Ramos (cell line): ENCODE results near the gene CFAP77.

Experiments used
- in situ Hi-C: fragments of 300-500 bp; cut with MboI; formaldehyde crosslinking; loops from one replicate; pipeline ENCODE4 v1.14.3; 2022; ENCODE audit warnings: low sequenced_read_pairs; ENCODE audit not compliant: unreplicated experiment

The CFAP77 gene

DNA sequence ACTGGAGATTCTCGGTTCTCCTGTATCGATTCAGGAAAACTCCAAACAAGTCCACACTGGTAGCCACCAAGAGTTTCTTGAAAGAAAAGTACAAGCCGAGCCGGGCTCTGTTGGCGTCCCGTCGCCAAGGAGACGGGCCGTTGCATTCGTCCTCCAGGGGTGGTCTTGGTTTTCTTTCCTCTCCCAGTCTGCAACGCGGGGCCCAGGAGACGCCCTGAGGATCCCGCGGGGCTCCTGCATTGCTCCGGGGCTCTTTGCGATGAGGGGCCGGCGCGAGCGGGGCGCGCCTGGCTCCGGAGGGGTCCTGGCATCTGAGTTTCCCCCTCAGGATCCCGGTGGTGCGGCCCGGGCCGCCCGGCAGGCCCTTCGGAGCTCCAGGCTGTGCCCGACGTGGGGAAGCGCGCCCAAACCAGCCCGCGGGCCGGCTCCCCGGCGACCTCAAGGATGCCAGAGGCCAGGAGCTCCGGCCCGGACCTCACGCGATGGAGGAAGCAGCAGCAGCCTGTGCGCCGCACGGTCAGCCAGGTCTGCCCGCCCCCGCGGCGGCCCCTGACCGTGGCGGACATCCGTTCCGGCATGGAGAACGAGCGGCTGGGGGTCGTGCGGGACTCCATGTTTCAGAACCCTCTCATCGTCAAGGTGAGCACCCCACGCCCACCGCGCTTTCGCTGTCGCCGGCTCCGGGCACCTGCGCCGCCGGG lies at the start of gene CFAP77:
TSS of gene CFAP77 (plus strand) at position 384 of the 701 bp plus-strand sequence. CDS start at position 445, 61 bp downstream.
- in situ Hi-C loops, result loop anchor here (5.0 kb wide), 1 partner anchor 167 kb away; no protein-coding TSS in a partner anchor

DNA sequence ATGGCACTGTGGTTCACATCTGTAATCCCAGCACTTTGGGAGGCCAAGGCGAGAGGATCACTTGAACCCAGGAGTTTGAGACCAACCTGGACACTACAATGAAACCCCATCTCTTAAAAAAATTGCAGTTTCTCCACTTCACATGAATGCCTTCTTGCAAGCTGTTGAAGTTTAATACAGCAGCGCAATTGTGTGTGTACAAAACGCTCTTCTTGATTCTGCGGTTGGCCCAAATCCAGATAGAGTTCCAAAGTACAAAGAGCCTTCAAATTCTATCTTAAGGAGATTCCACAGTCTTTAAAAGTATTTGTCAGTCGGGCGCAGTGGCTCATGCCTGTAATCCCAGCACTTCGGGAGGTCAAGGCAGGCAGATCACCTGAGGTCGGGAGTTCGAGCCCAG lies 45.9 kb upstream of the CFAP77 start:
- in situ Hi-C loops, result no loop called here

DNA sequence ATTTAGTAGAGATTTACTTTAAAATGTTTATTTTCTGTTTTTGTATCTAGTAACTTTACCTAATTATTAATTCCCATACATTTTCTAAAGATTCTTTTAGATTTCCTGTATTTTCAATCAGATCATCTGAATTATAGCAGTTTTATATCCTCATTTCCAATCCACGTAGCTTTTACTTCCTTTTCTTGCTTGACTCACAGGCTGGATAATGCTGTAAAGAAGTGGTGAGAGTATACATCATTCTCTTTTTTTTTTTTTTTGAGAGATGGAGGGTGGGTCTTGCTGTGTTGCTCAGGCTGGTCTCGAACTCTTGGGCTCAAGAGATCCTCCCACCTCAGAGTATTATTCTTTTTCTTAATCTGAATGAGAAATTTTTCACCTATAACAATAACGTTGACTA lies 44.0 kb upstream of the CFAP77 start:
- in situ Hi-C loops, result no loop called here

DNA sequence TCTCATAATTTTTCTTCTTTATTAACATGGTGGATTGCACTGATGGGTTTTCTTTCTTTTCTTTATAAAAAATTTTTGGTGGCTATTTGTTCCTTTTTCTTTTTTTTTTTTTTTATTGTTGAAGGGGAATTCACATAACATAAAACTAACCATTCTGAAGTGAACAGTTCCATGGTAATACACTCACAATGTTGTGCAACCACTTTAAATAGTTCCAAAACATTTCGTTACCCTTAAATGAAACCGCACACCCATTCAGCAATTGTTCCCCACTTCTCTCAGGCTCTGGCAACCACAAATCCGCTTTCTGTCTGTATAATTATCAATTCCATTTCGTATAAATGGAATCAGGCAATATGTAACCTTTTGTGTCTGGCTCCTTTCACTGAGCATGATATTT lies 43.5 kb upstream of the CFAP77 start:
- in situ Hi-C loops, result no loop called here

DNA sequence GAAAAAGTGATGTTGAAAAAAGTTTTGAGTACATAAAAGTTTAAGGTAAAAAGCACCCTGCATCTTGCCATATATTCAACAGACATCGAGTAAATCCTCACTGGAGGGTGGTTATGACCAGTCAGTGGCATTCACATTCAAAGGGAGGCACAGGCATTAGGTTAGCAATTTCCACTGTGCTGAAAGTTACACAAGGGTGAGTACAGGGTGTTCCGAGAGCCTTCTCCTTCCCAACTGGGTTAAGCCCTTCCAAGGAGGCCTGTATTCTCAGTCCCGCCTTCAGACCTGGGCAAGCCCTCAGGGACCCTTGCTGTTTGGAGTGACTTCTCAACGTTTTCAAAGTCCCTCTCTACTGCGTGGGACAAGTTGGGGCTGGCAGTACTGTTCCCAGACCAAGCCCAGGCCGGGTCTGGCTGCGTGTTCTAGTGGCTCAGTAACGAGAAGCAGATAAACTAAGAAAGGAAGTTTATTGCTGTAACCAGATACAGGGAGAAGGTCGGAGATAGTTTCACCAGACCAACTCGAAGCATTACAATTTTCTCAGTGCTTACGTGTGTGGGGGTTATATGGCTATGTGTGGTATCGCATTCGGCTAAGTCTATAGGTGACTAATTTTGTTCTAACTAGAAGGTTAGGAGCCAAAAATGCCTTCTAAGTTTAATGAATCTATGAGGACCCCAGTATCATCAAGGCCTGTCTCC lies 42.2 kb upstream of the CFAP77 start:
- in situ Hi-C loops, result no loop called here

DNA sequence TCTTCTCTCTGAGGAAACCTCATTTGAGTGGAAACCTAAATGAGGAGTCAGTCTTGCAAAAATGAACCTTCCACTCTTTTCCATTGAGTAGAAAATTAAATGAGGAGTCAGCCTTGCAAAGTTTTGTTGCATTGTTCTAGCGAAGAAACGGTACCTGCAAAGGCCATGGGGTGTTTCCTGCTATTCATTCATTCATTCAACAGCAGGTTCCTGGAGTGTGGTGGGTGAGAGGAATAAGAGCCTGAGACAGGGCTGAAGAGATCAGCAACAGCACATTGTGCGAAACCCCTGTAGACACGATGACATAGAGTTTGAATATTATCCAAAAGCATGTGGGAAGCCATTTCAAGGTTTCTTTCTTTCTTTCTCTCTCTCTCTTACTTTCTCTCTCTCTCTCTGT lies 40.6 kb upstream of the CFAP77 start:
- in situ Hi-C loops, result no loop called here

DNA sequence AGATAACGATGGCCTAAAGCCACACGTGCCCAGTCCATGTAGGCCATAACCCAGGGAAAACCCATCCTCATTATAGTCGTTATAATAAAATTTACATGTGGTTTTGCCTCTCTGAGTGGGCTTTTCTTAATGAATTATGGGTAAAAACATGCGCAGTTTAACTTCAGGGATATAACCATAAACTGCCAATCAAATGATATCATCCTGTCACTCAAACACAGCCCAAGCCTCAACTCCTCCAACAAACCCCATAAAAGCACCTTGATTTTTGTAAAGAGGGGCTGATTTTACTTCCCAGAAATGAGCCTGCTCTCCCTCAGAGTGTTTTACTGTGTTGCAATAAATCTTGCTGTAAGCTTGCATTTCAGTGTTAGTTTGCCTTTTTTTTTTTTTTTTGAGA lies 39.4 kb upstream of the CFAP77 start:
- in situ Hi-C loops, result no loop called here

DNA sequence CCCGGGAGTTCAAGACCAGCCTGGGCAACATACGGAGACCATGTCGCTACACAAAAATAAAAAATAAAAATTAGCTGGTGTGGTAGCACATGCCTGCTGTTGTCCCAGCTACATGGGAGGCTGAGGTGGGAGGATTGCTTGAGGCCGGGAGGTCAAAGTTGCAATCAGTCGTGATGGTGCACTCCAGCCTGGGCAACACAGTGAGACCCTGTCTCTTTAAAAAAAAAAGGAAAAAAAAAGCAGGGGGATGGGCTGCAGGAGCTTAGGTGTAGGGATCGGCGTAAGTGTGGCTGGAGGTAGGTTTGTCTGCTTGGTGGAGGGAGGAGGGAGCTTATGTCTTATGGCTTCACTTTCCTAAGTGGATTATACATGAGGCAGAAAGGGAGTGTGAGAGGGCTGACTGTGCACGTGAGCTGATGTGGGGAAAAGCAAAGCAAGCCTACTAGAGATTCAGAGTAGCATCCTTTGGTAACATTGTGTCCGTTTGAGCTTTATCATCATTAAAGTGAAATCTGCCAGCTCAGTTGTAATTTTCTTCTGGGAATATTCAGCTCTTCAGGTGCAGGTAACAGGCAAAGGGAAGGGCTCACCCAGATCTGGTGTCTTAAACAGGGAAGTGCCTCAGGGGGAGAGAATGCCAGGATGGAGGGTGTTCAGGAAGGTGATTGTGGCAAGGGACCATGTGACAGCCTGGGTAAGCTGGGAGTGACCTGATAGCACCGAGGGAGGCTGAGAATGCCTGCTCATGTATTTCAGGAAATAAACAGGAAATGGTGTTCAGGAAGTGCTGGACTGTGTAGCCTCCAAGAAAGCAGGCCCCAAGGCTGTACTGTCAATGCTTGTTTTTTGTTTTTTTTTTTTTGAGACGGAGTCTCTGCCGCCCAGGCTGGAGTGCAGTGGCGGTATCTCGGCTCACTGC lies 37.6 kb upstream of the CFAP77 start:
- in situ Hi-C loops, result no loop called here

DNA sequence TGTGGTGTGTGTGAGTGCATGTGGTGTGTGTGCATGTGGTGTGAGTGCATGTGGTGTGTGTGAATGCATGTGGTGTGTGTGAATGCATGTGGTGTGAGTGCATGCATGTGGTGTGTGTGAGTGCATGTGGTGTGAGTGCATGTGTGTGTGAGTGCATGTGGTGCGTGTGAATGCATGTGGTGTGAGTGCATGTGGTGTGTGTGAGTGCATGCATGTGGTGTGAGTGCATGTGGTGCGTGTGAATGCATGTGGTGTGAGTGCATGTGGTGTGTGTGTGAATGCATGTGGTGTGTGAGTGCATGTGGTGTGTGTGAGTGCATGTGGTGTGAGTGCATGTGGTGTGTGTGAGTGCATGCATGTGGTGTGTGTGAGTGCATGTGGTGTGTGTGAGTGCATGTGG lies 32.2 kb upstream of the CFAP77 start:
- in situ Hi-C loops, result loop anchor here (25.0 kb wide), 2 partner anchors 715 to 1115 kb away; no protein-coding TSS in a partner anchor

DNA sequence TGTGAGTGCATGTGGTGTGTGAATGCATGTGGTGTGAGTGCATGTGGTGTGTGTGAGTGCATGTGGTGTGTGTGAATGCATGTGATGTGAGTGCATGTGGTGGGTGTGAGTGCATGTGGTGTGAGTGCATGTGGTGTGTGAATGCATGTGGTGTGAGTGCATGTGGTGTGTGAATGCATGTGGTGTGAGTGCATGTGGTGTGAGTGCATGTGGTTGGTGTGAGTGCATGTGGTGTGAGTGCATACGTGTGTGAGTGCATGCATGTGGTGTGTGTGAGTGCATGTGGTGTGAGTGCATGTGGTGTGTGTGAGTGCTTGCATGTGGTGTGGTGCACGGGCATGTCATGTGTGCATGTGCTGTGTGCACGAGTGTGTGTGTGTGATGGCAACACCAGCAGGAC lies 31.6 kb upstream of the CFAP77 start:
- in situ Hi-C loops, result loop anchor here (25.0 kb wide), 2 partner anchors 716 to 1116 kb away; no protein-coding TSS in a partner anchor

DNA sequence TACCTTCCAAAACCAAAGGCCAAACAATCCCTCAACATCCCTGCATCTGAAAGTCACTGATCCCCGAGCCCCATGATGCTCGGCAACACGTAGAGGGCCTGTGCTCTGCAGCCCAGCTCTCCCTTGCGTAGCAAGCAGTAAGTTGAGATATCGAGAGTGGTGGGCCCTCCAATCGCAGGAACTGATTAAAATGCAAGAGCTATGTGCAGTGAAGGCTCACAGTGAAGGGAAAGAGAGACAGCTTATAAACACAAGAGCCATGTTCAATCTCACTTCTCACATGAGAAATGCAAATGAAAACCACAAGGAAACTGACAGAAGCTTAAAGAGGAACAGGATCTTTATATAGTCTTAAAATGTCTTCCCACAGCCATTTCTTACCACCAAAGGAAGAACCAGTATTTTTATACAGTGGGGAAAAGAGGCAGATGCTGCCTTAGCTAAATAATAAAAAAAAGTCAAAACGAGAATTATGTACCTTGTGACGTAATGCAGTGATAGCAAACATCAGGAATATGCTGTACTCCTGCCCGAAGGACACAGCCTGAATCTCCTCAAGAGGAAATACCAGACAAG lies 28.0 kb upstream of the CFAP77 start:
- in situ Hi-C loops, result loop anchor here (25.0 kb wide), 2 partner anchors 720 to 1120 kb away; no protein-coding TSS in a partner anchor

DNA sequence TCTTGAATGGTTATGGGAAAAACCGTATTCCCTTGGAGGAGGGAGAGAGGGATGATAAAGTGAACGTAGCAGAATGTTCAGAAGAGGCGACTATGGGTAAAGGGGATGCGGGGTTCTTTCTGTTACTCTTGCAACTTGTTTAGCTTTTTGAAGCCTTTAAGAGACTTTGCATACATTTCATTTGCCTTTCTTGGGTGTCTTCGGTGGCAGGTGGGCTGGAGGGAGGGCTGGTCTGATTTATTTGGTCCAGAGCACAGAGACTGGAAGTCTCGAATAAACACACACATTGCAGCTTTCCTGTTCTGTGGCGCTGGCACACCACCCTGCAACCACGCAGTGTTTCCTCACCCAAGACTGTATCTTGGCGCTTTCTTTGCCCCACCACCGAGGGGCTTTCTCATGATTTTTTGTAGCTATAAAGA lies 26.5 kb upstream of the CFAP77 start:
- in situ Hi-C loops, result loop anchor here (25.0 kb wide), 2 partner anchors 721 to 1121 kb away; no protein-coding TSS in a partner anchor

DNA sequence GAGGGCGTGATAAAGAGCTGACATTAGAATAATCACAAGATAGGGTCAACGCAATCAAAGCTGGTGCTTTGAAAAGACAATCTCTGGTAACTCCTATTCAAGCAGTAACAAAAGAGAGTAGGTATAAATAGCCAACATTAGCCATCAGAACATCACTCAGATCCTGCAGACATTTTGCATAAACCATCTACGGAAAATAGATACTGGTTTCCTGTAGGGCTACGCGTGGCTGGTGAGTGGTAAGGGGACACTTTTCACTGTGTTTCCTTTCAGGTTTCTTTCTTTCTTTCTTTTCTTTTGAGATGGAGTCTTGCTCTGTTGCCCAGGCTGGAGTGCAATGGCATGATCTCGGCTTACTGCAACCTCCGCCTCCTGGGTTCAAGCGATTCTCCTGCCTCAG lies 25.6 kb upstream of the CFAP77 start:
- in situ Hi-C loops, result loop anchor here (25.0 kb wide), 2 partner anchors 722 to 1122 kb away; no protein-coding TSS in a partner anchor

DNA sequence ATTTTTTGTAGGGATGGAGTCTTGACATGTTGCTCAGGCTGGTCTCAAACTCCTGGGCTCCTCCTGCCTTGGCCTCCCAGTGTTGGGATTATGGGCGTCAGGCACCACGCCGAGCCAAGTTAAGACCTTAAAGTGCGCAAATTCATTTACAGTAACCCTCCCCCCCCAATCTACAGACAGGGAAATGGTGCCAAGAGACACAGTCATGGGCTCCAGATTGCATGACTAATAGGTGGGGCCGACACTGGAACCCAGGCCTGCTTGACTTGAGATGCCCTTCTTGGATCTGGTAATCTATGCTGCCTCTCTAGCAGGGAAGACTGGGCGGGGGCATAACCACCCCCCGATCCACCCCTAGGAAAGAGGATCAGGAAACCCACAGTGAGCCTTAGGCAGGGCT lies 22.9 kb upstream of the CFAP77 start:
- in situ Hi-C loops, result loop anchor here (25.0 kb wide), 2 partner anchors 725 to 1125 kb away; no protein-coding TSS in a partner anchor

DNA sequence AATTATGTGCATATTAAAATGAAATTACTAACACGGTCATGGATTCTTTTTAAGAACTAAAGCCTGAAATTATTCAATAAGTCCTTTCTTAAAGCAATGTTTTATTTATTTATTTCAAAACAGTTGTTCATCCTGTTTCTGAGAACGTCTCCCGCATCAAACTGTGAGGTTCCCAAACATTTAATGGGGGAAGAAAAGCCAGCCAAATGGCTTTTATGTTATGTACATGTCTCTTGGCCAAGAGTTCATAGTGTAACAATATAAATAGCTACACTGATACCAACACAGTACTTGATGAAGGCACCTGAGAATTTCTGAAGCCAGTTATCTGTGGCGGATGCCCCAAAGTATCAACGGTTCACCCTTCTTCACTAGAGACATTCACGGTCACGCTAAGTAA lies 19.0 kb upstream of the CFAP77 start:
- in situ Hi-C loops, result loop anchor here (25.0 kb wide), 2 partner anchors 729 to 1129 kb away; no protein-coding TSS in a partner anchor

DNA sequence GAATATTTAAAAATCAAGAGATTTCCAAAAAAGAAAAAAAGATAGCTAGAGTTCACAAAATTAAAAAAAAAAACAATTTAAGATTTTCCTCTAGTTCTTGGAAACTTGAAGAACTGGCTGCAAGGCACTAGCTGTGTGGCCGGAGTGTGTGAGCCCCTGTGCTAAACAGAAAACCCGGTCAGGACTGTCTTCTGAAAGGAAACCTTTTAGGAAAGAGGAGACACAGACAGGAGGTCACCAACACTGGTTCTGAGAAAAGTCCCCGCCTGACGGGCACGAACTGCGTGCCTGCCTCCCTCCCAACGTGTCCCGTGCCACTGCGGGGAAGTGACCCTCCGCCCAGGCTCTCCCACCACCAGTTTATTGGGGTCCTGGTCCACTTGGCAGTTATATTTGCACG lies 18.6 kb upstream of the CFAP77 start:
- in situ Hi-C loops, result loop anchor here (25.0 kb wide), 2 partner anchors 729 to 1129 kb away; no protein-coding TSS in a partner anchor

DNA sequence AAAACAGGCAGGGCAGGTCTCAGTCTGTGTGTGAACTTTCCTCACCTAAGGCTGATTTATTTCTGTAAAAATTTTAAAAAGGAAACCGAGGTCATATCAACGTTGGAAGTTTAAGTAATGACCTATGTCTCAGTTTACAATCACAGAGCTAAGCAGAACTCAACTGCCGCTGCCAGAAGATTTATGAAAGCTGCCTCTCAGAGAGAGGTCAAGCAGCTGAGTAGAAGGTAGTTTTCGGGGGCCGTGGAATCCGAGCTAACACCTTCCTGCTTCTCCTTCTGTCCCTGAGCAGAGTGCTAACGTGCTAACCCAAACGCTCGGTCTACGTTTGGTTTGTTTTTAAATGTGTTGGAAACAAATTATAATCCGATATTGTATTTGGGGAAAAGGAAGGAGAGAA lies 14.5 kb upstream of the CFAP77 start:
- in situ Hi-C loops, result loop anchor here (25.0 kb wide), 2 partner anchors 733 to 1133 kb away; no protein-coding TSS in a partner anchor

DNA sequence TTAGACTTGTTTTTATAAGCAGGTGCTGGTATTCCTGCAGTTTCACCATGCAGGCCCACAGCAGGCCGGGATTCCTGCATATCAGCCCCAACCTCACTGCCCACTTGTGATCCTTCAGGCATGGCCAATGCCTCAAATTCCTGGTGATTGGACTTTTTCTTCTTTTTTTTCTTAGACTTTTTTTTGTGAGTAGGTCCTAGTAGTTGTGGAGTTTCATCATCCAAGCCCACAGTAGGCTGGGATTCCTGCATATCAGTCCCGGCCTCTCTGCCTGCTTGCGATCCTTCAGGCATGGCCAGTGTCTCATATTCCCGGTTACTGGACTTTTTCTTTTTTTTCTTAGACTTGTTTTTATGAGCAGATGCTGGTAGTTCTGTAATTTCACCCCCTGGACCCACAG lies 8.2 kb upstream of the CFAP77 start:
- in situ Hi-C loops, result no loop called here

DNA sequence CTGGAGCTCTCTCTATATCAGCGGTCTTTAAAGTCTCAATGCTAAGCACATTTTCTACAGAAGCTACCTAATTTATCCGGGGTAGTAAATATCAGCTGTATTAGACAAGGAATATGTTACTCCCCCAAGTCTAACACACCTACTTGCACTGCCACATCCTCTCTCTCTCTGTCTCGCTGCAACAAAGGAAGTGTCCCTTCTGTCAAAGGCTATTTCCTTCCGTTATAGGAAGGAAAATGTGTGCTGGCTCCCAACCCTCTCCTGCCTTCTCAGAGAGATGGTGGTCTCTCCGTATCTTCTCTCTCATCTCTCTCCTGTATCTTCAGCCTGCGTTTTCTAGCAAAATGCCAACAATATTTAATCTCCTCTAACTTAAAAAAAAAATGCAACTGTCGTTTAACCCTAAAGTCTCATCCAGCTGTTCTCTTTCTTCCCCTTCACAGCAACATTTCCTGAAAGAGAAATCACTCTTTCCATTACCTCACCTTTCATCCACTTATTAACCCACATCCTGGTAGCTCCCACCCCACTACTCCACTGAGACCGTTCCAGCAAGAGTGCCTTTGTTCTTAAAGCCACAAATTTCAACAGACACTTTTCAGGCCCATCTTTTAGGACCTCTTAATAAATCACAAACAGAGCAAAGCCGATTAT lies 5.7 kb upstream of the CFAP77 start:
- in situ Hi-C loops, result no loop called here
